ENCODE results near the gene RNF223. TPM values are rescaled to one million over a fixed set of nuclear protein-coding genes. Genes with fewer than 3 reads are reported as not detected.
"Not testable (repeated sequence)": the region's sequence is repeated elsewhere in the genome, so short reads cannot be mapped to it uniquely, and the experiment has no call there.

RNF223 gene
- total RNA-seq, 1 donor from 2014 or later, result not detected

DNA sequence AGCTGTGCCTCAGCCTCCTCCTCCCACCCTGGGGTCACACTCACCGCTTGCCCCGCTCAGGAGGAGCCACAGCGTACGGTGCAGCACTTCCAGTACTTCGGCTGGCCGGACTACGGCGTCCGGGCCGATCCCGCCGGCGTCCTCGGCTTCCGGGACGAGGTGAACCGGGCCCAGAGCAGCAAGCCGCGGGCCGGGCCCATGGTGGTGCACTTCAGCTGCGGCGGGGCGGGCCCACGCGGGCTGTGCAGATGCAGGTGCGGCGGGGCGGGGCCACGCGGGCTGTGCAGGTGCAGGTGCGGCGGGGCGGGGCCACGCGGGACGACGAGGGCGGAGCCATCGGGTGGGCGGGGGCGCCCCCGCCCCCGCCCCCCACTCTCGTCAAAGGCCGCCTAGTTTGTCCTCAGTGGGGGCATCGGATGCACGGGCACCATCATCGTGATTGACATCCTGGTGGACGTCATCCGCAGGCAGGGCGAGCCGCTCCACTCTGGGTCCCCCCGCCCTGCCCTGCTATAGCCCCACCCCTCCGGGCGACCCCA lies 5.5 kb downstream of the RNF223 start:
- peaks cover 26% of the 10 kb centered on the region for H3K4me1 ChIP-seq
- no peak for DNase-seq
- no peaks in the 10 kb centered on the region for H3K36me3 ChIP-seq
- TF ChIP-seq, protein P1, sequence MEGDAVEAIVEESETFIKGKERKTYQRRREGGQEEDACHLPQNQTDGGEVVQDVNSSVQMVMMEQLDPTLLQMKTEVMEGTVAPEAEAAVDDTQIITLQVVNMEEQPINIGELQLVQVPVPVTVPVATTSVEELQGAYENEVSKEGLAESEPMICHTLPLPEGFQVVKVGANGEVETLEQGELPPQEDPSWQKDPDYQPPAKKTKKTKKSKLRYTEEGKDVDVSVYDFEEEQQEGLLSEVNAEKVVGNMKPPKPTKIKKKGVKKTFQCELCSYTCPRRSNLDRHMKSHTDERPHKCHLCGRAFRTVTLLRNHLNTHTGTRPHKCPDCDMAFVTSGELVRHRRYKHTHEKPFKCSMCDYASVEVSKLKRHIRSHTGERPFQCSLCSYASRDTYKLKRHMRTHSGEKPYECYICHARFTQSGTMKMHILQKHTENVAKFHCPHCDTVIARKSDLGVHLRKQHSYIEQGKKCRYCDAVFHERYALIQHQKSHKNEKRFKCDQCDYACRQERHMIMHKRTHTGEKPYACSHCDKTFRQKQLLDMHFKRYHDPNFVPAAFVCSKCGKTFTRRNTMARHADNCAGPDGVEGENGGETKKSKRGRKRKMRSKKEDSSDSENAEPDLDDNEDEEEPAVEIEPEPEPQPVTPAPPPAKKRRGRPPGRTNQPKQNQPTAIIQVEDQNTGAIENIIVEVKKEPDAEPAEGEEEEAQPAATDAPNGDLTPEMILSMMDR (IDR thresholded peaks at IDR 0.05; ENCODE audit: borderline replicate concordance), result no peak
- intact Hi-C loops (cut with micrococcal nuclease), result loop anchor here (10.0 kb wide), 1 partner anchor 84 kb away; the partner anchor contains the start of gene PERM1
- peaks cover 94% of the 10 kb centered on the region for H3K27me3 ChIP-seq (ENCODE audit: low read depth)
- no peak overlapping the region for H3K27ac ChIP-seq (replicated peaks)
- H3K4me3 ChIP-seq, result peak overlapping the region; percentile 64
- H3K9me3 ChIP-seq (replicated peaks), result no peaks in the 10 kb centered on the region

DNA sequence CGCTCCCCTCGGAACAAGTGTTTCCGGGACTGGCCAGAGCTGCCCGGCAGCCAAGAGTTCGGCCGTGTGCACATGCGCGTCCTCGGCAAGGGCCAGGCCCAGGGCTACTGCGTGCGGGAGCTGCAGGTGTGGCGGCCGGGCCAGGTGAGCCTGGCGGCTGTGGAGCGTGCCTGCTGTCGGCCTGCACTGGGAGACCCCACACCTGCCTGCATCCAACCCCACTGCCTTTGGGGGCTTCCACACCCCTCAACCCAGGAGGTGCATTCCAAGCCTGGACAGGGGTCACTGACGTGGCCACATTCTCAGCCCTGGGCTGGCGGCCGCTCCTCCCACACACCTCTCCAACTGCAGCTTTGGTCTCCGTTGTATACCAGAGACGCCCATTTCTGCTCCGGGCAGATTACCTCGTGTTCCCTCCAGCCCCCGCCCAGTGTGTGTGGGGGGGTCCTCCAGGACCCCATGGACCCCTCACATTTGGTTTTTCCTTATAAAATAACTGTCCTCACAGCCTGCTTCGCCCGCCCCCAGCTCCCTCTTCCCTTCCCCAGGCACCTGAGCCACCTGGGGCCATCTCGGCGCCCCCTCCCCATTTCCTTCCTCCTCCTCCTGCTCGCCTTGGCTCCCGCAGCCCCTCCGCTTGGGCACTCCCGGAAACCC lies 6.1 kb downstream of the RNF223 start:
- Histone ChIP-seq H3K4me1 (peaks cover 26% of the 10 kb centered on the region), H3K27ac (replicated peaks) (no peak overlapping the region), H3K4me3 (peak overlapping the region; percentile 64), H3K36me3 (no peaks in the 10 kb centered on the region), H3K27me3 (ENCODE audit: low read depth) (peaks cover 94% of the 10 kb centered on the region), H3K9me3 (replicated peaks) (no peaks in the 10 kb centered on the region)
- intact Hi-C loops (cut with micrococcal nuclease), result loop anchor here (10.0 kb wide), 1 partner anchor 83 kb away; the partner anchor contains the start of gene PERM1
- TF ChIP-seq, protein P1 (IDR thresholded peaks at IDR 0.05; ENCODE audit: borderline replicate concordance), result no peak
- DNase-seq, result no peak

DNA sequence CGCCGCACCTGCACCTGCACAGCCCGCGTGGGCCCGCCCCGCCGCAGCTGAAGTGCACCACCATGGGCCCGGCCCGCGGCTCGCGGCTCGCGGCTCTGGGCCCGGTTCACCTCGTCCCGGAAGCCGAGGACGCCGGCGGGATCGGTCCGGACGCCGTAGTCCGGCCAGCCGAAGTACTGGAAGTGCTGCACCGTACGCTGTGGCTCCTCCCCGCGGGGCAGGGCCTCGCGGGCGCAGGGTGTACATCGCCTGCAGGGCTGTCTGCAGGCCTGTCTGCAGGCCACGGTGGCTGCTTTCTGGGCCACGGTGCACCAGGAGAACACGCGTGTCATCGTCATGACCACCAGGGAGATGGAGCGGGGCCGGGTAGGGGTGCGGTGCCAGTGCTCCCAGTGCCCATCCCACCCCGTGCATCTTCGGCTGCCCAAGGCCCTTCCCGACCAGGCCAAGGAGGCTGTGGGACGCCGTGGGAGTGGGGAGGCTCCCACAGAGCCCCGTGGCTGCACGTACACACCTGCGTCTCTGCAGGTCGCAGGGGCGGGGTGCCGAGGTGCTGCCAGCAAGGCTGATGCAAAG lies 6.7 kb downstream of the RNF223 start:
- Histone ChIP-seq H3K36me3 (no peaks in the 10 kb centered on the region), H3K27me3 (ENCODE audit: low read depth) (peaks cover 94% of the 10 kb centered on the region), H3K9me3 (replicated peaks) (no peaks in the 10 kb centered on the region), H3K27ac (replicated peaks) (no peak overlapping the region), H3K4me3 (no peak overlapping the region), H3K4me1 (peaks cover 29% of the 10 kb centered on the region)
- no peak for DNase-seq
- intact Hi-C loops (cut with micrococcal nuclease), result loop anchor here (10.0 kb wide), 1 partner anchor 83 kb away; the partner anchor contains the start of gene PERM1
- TF ChIP-seq, protein P1 (IDR thresholded peaks at IDR 0.05; ENCODE audit: borderline replicate concordance), result no peak

DNA sequence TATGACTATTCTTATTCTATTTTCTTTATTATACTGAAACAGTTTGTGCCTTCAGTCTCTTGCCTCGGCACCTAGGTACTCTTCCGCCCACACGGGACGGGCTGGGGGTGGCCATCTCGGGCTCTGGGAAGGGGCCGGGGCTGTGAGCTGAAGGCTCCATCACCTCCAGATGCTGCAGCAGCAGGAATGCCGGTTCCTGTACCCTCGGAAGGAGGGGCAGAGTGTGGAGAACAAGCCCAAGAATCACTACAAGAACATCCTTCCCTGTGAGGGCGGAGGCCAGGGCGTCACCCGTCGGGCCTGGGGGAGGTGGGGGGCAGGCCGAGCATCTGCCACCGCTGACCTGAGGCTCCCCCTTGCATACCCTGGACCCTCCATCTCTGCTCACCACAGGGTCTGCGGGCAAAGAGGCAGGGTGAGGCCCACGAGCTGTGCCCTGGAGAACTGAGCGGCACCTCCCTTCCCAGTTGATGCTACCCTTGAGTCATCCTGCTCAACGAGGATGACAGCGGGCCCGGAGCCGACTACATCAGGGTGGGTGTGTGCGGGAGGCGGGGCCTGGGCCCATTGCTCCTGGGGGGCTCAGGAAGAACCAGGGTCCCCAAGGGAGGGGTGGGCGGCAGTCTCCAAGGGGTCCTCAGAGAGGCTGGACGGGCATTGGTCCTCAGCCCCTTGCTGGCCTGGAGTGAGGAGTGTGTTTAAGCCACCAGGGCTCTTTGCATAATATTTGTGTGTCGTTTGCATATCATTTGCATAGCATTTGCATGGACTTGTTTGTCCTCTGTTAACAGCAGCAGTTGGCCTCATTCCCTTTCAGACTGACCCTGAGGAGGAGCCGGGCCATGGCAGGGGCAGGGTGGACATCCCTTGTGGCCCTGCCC lies 7.5 kb downstream of the RNF223 start:
- peaks cover 92% of the 10 kb centered on the region for H3K27me3 ChIP-seq (ENCODE audit: low read depth)
- no peak overlapping the region for H3K4me3 ChIP-seq
- intact Hi-C loops (cut with micrococcal nuclease), result loop anchor here (10.0 kb wide), 1 partner anchor 82 kb away; the partner anchor contains the start of gene PERM1
- H3K36me3 ChIP-seq, result no peaks in the 10 kb centered on the region
- DNase-seq, result no peak
- no peaks in the 10 kb centered on the region for H3K9me3 ChIP-seq (replicated peaks)
- no peak overlapping the region for H3K27ac ChIP-seq (replicated peaks)
- H3K4me1 ChIP-seq, result peaks cover 32% of the 10 kb centered on the region
- TF ChIP-seq, protein P1 (IDR thresholded peaks at IDR 0.05; ENCODE audit: borderline replicate concordance), result no peak

DNA sequence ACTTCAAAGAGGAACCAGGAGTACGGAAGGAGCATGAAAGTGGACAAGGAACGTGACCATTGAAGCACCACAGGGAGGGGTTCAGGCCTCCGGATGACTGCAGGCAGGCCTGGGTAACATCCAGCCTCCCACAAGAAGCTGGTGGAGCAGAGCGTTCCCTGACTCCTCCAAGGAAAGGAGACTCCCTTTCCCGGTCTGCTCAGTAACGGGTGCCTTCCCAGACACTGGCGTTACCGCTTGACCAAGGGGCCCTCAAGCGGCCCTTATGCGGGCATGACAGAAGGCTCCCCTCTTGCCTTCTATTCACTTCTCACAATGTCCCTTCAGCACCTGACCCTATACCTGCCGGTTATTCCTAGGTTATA lies 8.2 kb downstream of the RNF223 start:
- not testable (repeated sequence) for H3K36me3 ChIP-seq; H3K9me3 ChIP-seq (replicated peaks); H3K4me3 ChIP-seq; DNase-seq; H3K27ac ChIP-seq (replicated peaks)
- intact Hi-C loops (cut with micrococcal nuclease), result loop anchor here (10.0 kb wide), 1 partner anchor 81 kb away; the partner anchor contains the start of gene PERM1
- H3K4me1 ChIP-seq, result peaks cover 32% of the 10 kb centered on the region
- peaks cover 92% of the 10 kb centered on the region for H3K27me3 ChIP-seq (ENCODE audit: low read depth)
